OCI-LY1 (cell line): ENCODE measurements around the gene HTR6.
"Not testable (repeated sequence)": the region's sequence is repeated elsewhere in the genome, so short reads cannot be mapped to it uniquely, and the experiment has no call there.

Experiments
- EZH2 ChIP-seq: fragments of 200-600 bp; sonication (generic), shearing (Covaris generic); IDR thresholded peaks from 2 replicates; pipeline ENCODE4 v1.8.0; 2017; ENCODE audit warnings: borderline replicate concordance, mixed run types, mild to moderate bottlenecking, antibody characterized with exemption, low read length, moderate library complexity, mixed read lengths
- TF ChIP-seq, protein P1 (sequence below): fragments of 200-600 bp; sonication (generic), shearing (Covaris generic); IDR thresholded peaks from 2 replicates; pipeline ENCODE4 v1.5.1; 2017; ENCODE audit warnings: mild to moderate bottlenecking, antibody characterized with exemption, low read length, moderate library complexity, mixed read lengths

DNA sequence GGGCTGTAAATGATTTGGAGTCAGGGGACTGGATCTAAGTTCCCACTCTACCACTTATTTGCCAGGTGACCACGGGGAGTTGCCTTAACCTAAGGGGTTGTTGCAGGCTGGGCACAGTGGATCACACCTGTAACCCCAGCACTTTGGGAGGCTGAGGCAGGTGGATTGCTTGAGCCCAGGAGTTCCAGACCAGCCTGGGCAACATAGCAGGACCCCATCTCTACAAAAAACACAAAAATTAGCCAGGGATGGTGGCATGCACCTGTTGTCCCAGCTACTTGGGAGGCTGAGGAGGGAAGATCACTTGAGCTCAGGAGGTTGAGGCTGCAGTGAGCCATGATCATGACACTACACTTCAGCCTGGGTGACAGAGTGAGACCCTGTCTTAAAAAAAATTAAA lies 34.5 kb upstream of the HTR6 start:
- TF ChIP-seq, protein P1, sequence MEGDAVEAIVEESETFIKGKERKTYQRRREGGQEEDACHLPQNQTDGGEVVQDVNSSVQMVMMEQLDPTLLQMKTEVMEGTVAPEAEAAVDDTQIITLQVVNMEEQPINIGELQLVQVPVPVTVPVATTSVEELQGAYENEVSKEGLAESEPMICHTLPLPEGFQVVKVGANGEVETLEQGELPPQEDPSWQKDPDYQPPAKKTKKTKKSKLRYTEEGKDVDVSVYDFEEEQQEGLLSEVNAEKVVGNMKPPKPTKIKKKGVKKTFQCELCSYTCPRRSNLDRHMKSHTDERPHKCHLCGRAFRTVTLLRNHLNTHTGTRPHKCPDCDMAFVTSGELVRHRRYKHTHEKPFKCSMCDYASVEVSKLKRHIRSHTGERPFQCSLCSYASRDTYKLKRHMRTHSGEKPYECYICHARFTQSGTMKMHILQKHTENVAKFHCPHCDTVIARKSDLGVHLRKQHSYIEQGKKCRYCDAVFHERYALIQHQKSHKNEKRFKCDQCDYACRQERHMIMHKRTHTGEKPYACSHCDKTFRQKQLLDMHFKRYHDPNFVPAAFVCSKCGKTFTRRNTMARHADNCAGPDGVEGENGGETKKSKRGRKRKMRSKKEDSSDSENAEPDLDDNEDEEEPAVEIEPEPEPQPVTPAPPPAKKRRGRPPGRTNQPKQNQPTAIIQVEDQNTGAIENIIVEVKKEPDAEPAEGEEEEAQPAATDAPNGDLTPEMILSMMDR: not testable (repeated sequence)
- not testable (repeated sequence) for TF ChIP-seq EZH2
